ENCODE results near the gene ZNF423.

Gene ZNF423

GRCh38 chr16:49844359-49844758 lies 11.6 kb downstream of the ZNF423 start:
- DNase-seq = no peak

- DNase-seq = no peak
These were observed 12.2 kb downstream of the ZNF423 start for GRCh38 chr16:49843758-49844157.

- DNase-seq = no peak
These were observed 12.9 kb downstream of the ZNF423 start for GRCh38 chr16:49842972-49843371.

GRCh38 chr16:49839017-49839825 lies 16.7 kb downstream of the ZNF423 start:
- no peak for DNase-seq

- no peak for DNase-seq
These were observed 17.4 kb downstream of the ZNF423 start for GRCh38 chr16:49838441-49839016.

- no peak for DNase-seq
These were observed 18.1 kb downstream of the ZNF423 start for GRCh38 chr16:49837688-49838410.

GRCh38 chr16:49836668-49837067 lies 19.2 kb downstream of the ZNF423 start:
- DNase-seq = no peak

- no peak for DNase-seq
These were observed 19.7 kb downstream of the ZNF423 start for GRCh38 chr16:49836218-49836617.

GRCh38 chr16:49835161-49835777 lies 20.6 kb downstream of the ZNF423 start:
- DNase-seq = no peak

- DNase-seq = no peak
These were observed 21.3 kb downstream of the ZNF423 start for GRCh38 chr16:49834531-49835151.

GRCh38 chr16:49833796-49834530 lies 21.9 kb downstream of the ZNF423 start:
- DNase-seq = no peak

- no peak for DNase-seq
These were observed 22.8 kb downstream of the ZNF423 start for GRCh38 chr16:49833085-49833484.

- no peak for DNase-seq
These were observed 23.7 kb downstream of the ZNF423 start for GRCh38 chr16:49832177-49832576.

- no peak for DNase-seq
These were observed 25.0 kb downstream of the ZNF423 start for GRCh38 chr16:49830873-49831272.

- DNase-seq = no peak
These were observed 27.2 kb downstream of the ZNF423 start for GRCh38 chr16:49828533-49829267.

- no peak for DNase-seq
These were observed 28.0 kb downstream of the ZNF423 start for GRCh38 chr16:49827805-49828438.

GRCh38 chr16:49826515-49826914 lies 29.4 kb downstream of the ZNF423 start:
- DNase-seq = no peak

GRCh38 chr16:49825041-49825440 lies 30.9 kb downstream of the ZNF423 start:
- no peak for DNase-seq

- no peak for DNase-seq
These were observed 31.3 kb downstream of the ZNF423 start for GRCh38 chr16:49824593-49824992.

GRCh38 chr16:49822649-49823370 lies 33.1 kb downstream of the ZNF423 start:
- no peak for DNase-seq

Measured in stimulated activated CD4-positive, alpha-beta T cell treated with anti-CD3 and anti-CD28 coated beads, Interleukin-15, amount 100 ng/mL, for 24 hours (primary cell).